GM21447 (cell line): Measurements from ENCODE around the gene SPOCD1.

Experiments used
- ATAC-seq: cut with Tn5 transposase; IDR thresholded peaks from one replicate; pipeline ENCODE4 v1.9.1; 2021; ENCODE audit not compliant: unreplicated experiment

SPOCD1 gene

DNA sequence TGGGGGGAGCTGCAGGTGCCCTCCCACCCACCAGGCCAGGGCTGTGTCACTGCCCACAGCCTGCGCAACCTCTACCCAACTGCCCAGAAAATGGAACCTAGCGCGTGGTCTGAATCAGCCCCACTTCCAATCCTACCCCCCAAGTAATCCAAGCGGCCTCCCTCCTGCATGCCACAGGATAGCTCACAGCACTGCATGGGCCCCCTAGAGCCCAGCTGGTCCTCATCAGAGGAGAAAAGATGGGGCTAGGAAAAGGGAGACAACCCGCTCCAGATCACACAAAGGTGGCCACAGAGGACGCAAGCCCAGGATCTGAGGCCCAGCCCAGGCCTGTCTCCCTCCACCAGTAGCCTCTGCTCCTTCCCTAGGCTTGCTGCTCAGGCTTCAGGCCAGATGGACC, 57.8 kb downstream of the SPOCD1 start:
- ATAC-seq: no peak

DNA sequence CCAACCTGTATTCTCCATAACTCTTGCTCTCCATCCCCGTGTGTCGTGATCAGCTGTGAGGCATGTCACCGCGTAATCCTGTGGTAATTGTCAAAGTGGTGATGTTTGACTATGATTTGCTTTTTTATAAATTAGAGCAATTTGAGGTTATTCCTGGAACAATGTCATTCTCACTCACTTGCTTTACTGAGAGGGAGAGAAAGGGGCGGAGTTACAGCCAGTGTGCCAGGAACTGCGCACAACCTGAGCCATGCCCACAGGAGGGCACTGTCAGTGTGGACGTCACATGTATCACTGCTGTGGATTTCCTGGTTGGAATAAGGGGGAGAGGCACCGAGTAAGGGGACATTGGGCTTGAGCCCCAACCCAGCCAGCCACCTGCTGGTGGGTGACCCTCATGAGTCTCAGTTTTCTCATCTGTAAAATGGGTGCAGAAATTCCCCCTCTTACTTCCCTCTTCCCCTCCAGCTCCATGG, 58.6 kb downstream of the SPOCD1 start:
- no peak for ATAC-seq

DNA sequence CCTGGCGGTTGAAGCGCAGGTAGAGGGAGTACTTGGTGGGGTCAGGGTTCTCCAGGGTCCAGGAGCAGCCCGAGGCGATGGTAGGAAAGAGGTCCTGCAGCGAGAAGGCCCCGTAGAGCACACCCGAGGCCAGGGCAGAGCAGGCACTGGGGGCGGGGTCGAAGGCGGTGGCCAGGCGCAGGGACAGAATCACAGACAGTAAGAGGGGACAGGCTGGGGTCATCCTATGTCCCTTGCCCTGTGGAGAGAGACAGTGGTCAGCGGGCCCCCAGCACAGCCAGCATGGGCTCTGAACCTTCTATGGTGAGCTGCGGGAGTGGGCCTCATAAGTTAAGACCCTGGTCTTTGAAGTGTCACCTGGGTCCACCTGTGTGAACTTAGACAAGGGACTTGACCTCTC, 59.2 kb downstream of the SPOCD1 start:
- ATAC-seq: no peak

DNA sequence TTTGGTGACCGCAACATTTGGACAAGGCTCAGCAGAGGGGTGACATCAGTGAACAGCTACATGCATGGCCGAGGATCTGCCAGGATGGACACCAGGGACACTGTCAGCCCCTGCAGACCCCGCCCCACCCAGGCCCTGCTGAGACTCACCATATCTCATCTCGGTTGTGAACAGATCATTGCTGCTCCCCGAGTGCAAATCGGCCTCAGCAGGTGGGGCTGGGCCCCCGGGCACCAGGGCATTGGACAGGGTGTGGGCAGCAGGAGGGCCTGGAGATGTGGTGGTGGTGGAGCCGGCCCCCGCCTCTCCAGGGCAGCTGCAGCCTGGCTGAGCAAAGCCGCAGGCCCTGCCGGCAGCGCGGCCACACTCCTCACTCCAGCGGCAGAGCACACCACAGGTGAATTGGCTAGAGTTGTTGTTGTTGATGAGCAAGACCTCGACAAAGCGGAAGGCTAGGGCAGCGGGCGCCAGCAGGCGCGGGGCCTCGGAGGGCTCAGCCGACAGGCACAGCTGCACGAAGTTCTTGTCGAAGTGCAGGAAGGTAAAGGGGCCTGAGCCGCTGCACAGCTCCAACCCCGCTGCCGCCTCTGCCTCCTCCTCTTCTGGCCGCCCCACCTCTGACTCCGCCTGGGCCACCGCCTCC, 59.9 kb downstream of the SPOCD1 start:
- ATAC-seq: no peak

DNA sequence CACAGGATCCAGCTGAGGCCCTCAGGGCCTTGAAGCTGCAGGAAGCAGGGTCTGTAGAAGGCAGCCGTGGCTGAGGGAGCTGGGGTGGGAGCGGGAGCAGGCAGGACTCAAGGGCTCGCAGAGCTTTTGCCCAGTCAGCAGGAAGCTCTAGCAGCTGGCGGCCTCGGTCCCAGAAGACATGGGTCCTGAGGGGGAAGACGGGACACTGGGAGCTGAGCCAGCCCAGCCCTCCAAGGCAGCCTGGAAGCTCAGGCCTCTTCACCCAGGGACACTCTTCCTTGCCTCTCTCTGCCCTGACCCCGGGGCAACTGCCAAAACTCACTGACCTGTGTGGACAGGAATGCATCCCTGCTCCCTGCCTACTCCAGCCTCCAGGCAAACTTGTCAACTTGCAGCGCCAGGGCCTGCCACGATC, 60.6 kb downstream of the SPOCD1 start:
- ATAC-seq: no peak

DNA sequence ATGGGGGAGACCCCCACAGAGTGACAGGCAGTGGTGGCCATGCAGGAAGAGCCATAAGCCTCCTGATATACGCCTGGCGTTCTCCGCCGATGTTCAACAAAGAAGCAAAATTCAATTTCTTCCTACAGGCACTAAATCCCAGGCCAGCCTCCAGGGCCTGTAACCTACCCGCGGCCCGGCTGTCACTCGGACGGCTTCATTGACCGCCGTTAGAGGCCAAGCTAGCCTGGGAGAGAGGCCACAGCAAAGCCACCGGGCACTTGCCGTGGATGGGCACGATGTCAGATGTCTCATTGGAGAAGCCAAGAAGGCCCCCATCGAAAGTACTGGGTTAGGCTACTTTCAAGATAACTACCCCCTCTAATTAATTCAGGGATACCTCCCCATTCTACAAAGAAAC, 61.4 kb downstream of the SPOCD1 start:
- no peak for ATAC-seq

DNA sequence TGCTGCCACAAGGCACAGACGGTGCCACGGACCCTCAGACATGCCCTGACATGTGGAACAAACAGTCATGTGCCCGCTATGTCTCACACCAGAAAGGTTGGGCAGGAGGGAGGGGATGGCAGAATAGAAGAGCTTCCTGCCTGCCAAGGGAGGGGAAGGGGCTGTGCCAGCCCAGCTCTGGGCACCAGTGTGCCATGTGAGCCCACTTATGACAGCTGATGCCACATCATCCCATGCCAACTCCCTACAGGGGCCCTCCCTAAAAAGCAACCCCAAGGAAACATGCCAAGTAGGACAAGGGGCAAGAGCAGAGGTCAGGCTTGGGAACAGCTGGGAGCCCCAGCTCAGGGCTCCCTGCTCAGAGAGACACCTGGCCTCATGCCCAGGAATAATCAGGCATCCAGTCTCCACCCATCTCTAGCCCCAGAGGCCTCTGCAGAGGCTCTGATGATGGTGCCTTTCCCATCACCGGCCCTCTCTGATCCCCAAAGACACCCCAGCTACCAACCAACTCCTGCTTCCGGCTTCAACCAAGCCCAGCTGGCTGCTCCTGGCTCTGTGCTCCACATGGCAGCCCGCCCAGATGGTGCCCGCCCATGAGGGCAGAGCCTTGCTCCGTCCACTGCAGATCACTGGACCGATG, 62.0 kb downstream of the SPOCD1 start:
- no peak for ATAC-seq

DNA sequence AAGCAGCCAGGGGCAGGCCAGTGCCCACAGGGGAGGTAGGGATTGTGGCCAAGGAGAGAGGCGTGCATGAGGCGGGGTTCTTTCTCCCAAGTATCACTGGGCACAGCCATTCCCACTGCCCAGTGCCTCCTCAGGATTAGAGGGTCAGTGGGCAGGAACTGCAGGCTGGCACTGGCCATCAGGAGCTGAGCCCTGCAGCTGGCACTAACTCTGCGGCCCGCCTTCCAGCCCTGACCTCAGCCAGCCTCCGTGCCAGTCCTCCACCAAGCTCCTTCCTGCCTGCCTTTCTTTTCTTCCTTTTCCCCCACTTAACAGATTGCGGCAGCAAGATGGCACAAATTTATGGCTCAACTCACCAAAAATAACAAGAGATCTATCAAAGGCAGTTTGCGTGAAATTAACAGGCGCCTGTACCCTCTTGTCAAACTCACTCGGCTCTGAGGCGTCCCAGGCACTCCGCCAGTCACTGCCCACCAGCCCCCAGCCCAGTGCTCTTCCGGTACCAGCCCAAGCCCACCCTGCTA, 62.8 kb downstream of the SPOCD1 start:
- no peak for ATAC-seq

DNA sequence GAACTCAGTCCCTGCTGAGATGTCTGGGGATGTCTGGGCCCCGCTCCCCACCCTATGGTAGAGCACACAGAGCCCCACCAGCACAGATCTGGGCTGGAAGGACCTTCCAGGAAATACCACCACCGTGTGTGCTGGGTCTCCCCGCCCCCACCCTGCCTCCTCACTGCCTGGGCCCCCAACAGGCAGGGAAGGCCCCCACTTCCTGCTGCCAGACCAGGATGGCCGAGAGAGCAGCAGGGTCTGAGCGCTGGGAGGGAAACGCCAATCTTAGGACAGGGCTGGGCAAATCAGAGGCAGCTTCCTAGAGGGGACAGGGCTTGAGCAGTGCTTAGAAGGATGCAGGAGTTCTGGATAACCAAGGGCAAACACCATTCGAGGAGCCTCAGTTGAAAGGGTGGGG, 63.6 kb downstream of the SPOCD1 start:
- ATAC-seq: no peak

DNA sequence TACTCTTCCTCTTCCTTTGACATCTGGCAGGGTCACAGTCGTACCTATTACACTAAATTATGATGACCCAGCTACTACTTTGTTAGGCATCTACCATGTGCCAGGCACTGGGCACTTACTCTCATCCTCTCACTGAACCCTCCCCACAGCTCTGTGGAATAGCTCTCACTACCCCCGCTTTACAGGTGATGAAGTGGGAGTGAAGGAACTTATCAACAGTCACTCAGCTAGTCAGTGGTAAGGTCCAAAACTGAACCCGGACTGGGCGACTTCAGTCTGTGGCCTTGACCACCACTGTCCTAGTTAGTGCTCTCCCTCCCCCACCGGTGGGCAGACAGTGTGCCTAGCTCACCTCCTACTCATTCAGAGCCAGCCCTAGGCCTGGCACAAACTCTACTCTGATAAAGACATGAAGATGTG, 64.0 kb downstream of the SPOCD1 start:
- ATAC-seq: no peak

DNA sequence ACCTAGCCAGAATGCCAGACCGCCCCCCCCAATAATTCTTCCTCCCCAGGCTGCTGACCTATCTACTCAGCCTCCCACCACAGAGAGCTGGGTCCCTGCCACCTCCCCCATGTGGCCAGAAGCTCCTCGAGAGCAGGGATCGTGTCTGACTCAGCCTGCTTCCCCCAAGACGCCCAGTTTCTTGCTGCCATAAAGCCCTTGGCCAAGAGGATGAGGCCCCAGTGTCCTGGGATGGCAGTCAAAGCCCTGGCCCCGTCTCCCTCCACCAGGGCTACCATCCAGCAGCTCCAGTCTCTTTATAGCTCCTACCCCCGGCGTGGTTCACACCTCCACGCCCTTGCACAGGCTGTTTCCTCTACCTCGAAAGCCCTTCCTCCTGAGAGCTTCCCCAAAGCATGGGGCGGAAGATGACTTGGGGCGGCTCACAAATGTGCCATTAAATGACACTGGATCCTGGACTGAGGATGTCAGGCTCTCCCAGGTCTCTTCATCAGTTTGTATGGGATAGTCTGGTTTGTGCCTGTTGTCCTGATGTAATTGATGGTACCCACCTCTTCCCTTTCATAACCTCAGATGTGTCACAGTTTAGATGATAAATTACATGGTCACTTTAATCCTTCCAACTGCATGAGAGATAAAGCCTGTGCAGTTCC, 64.8 kb downstream of the SPOCD1 start:
- ATAC-seq: no peak

DNA sequence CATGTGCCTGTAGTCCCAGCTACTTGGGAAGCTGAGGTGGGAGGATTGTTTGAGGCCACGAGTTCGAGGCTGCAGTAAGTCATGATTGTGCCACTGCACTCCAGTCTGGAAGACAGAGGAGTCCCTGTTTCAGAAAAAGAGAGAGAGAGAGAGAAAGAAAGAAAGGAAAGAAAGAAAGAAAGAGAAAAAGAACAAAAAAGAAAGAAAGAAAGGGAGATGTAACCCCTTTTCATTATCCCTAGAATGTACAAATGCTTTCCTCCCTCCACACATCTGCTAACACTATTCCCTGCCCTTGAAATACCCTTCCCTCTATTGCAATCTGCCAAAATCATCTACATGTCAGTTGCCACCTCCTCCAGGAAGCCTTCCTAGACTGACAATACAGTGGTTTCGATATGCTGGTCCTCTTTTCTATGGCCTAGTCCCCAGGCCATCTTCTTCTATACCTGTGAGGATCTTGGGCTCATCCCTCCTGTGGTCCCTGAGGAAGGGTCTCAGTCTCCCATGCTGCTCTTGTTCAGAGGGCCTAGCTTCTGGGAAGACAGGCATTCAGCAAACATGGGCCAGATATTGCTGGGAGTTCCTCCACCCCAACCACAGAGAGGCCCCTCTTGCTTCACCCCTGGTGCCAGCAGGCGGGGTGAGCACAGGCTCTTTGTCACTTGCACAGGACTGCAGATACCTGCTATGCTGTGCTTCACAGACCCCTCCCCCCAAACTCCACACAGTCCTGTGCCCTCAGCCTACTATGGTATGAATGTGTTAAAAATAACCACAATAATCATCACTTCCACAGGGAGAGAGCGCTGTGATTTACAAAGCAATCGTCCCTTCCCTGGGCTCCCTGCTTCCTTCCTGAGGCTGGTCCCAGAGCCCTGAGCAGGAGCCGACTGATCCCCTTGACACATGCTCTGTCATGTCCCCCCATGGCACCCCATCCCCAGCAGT, 65.8 kb downstream of the SPOCD1 start:
- ATAC-seq: no peak

DNA sequence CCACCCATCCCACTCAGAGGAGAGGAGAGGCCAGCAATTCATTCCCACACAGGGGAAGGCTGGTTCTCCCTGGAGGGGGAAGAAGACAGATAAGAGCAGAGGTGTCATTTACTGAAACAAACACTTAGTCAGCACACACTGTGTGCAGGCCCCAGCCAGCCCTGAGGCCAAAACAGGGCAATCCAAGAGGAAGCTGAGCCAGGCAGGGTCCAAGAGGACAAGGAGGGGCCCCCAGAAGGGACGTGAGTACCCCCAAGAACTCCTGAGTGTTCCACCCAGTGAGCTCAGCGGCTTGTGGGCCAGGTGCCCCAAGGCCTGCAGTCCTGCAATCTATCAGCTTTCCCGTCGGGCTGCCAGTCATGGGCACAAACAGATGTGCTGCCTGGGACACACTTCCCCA, 67.5 kb downstream of the SPOCD1 start:
- ATAC-seq: no peak

DNA sequence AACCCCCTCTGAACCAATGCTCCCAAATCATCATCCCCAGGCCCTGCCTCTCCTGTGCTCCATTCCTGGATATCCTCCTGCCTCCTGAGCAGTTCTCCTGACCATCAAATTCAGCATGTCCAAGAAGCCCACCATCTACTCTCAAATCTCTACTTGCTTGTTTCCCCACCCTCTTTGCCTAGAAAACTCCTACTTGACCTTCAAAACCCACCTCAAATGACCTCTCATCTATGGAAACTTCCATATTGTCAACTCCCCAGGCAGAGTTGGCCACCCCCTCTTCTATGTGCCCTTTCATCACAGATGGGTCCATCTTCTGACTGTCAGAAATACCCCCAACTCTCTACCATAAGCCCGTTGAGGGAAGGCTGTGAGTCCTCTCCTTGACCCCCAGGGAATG, 68.5 kb downstream of the SPOCD1 start:
- no peak for ATAC-seq

DNA sequence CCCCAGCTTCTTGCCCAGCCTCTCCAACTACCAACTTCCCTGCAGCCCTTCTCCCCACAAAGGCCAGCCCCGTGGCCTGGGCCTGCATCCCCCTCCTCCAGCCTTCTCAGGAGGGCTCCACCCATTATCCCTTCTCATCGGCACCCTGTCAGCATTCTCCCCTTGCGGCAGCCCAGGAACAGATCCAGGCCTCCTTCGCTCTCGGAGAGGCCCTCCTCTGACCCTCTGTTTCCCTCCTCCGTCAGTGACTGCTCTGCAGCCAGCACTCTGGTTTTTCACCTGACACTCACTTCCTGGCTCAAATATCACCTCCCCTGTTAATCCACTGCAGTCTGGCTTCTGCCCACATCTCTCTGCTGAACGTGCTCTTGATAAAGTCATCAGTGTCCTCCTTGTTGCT, 69.1 kb downstream of the SPOCD1 start:
- no peak for ATAC-seq

DNA sequence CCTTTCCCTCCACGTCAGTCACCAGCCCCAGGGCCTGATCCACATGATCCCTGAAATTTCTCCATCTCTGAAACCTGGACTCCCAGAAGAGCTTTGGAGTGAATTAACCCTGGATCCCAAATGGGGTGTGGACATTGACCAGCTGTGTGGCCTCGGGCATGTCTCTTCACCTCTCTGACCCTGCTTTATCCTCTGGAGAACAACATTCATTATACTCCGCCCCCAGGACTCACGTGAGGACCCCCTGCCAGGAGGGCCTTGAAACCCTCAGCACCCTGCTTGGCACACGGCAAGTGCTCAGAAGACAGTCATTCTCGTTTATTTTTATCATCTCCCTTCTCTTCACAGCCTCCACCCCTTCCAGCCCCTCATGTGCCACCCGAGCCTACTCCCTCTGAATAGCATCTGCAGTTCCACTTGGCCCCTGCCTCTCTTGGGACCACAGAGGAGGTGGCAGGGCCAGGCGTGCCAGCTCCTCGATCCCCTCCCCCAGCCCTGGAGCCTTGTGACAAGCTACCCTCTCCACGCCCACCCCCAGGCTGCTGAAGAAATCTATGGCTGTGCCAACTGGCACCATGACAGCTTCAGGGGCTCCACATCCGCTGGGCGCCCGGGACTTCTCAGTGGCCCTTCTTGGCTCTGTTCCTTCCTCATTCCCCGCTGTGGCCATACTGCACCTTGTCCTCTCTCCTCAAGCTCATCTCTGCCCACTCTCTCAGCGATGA, 69.7 kb downstream of the SPOCD1 start:
- no peak for ATAC-seq

DNA sequence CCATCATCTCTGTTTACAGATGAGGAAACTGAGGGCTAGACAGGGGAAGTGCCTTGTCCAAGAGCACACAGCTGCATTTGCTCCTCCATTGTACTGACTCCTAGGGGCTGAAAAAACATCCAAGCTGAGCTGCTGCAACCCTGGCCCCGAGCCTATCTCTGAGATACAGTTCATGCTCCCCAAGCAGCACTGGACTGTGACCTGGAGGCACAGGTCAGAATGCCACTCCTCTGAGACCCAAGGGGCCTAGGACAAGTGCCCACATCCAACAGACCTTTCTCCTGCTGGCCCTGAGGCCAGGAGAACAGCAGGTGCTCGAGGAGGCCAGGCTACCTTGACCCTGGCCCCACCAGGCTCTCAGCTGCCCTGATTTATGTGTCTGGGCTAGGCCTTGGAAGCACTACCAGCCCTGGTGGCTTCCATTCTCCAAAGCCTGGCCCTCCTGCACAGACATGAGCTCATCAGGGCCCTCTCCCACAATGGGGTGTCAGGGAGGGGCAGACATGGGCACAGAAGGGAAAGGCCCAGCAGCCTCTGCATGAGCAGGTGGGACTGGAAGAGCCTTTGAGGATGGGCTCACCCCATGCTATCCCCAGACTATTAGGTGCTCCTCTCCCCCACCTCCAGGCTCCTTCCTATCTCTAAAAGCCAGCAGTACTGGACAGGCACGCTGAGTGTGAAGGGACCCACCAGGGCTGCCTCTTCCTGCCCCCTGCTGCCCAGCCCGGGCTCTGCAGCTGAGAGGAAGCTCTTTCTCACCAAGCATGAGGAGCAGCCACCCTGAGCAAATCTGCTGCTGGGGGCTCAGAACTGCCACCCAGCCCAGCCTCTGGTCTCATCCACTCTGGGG, 70.5 kb downstream of the SPOCD1 start:
- ATAC-seq: no peak

DNA sequence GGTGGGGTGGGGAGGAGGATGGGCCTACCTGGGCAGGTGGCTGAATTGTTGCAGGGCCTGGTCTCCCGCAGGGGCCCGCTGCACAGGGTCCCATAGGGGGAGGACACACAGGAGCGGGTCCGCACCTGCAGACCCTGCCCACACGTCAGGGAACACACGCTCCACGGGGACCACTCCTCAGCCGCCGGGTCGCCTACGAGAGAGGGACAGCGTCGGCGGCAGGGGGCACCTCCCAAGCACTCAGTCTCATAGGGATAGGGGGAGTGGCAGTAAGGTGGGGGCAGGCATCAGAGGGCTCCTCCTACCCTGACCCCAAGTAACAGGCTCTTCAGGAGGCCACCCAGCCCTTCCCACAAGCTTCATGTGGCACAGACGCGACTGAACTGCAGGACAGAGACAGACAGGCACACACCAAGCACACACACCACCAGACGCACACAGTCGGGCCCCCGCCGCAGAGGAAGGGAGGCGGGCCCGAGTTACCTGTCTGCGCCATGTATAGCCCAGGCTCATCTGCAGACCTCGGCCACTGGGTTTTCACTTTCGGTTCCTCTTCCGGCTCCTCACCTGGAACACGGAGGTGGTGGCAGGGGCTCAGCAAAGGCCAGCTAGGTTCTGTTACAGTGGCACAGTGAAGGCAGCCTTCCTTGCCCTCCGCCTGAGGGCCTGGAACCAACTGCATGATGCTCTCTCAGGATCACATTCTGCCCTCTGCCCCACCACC, 71.5 kb downstream of the SPOCD1 start:
- ATAC-seq: no peak
